GM21737 (cell line): ENCODE data around the gene SELENOI.
"Not testable (repeated sequence)": the region's sequence is repeated elsewhere in the genome, so short reads cannot be mapped to it uniquely, and the experiment has no call there.

Experiments
- ATAC-seq: cut with Tn5 transposase; IDR thresholded peaks from one replicate; pipeline ENCODE4 v1.9.1; 2021; ENCODE audit warnings: mild to moderate bottlenecking, moderate library complexity; ENCODE audit not compliant: unreplicated experiment

Gene SELENOI

GRCh38 chr2:26355038-26355995 lies 9.4 kb downstream of the SELENOI start:
- no peak for ATAC-seq

DNA sequence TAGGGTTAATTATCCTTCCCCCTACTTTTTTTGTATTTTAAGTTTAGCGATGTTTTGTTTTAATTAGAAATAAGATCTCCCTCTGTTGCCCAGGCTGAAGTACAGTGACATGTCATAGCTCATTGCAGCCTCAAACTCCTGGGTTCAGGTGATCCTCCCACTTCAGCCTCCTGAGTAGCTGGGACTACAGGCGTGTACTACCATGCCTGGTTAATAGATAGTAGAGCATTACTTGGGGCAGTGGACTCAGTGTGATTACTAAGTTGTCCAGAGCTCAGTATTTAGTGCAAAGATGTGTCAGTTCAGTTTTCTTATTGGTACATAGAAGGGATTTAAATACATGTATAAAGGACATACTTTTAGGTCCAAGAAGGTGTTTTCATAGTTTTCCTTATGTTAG lies 10.2 kb downstream of the SELENOI start:
- no peak for ATAC-seq

GRCh38 chr2:26356771-26357170 lies 10.8 kb downstream of the SELENOI start:
- ATAC-seq, result no peak

DNA sequence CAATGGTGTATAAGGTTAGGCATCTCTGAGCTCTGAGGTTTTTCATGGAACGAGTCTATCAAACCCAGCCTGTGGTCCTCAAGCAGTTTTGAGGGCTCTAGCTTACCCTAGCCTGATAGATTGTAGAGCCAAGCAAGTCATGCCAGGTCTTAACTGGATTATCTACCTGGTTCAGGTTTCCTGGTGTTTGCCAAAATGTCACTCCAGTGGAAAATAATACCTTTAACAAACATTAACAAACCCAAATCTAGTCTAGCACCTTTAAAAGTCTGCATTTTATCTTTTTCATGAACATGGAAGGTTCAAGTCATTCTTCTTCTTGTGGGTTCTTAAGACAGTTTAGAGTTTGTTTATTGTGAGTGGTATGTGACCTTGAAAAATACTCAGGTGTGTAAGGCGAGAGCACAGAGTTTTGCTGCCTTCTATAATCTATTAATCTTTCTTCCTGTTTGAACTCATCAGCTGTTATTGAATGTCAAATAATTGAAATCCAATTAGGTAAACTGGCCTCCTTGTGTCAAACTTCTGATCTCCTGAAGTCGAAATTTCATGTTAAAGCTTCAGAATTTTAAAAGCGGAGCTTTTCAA lies 14.0 kb downstream of the SELENOI start:
- no peak for ATAC-seq

- no peak for ATAC-seq
Measured at GRCh38 chr2:26363323-26363722, 17.4 kb downstream of the SELENOI start.

- no peak for ATAC-seq
Measured at GRCh38 chr2:26363958-26364357, 18.0 kb downstream of the SELENOI start.

GRCh38 chr2:26364669-26365068 lies 18.7 kb downstream of the SELENOI start:
- no peak for ATAC-seq

- no peak for ATAC-seq
Measured at GRCh38 chr2:26366957-26367356, 21.0 kb downstream of the SELENOI start.

DNA sequence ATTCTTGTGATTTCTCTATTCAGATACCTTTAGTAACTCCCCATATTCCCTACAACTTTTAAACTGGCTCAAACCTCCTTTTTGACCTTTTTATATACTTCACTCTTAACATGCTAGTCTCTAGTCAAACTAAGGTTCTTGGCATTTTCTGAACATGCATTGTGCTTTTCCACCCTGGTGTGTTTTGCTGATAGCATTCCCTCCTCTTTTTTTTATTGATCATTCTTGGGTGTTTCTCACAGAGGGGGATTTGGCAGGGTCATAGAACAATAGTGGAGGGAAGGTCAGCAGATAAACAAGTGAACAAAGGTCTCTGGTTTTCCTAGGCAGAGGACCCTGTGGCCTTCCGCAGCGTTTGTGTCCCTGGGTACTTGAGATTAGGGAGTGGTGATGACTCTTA lies 23.7 kb downstream of the SELENOI start:
- not testable (repeated sequence) for ATAC-seq

- not testable (repeated sequence) for ATAC-seq
Measured at GRCh38 chr2:26370909-26371308, 25.0 kb downstream of the SELENOI start.

DNA sequence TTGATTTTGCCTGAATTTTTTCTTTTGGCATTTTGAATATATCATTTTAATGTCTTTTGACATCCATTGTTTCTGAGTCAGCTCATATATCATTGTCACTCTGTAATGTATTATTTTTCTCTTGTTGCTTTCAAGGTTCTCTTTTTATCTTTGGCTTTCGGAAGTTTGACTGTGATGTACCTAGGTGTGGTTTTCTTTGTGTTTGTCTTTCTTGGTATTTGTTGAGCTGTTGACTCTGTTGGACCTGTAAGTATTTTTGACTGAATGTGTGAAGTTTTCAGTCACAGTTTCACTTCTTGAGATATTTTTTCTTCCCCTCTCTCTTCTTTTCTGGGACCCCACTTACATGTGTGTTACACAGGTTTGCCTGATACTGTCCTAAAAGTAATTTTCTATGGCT lies 30.9 kb downstream of the SELENOI start:
- ATAC-seq, result no peak

DNA sequence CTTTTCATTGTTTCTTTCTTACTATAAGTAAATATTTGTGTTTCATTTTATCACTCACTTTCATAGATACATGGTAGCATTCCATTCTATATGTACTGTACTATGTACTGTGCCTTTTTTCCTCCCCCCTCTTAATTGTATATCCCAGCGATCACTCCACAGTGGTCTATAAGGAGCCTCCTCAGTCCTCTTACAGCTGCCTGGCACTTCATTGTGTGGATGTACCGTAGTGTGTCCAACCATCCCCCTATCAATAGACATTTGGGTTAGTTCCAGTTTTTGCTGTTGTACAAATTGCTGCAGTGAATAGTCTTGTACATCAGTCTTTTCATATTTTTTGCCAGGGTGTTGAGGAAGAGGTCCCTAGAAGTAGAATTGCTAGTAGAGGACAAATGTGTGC lies 34.3 kb downstream of the SELENOI start:
- ATAC-seq, result no peak

GRCh38 chr2:26382564-26382963 lies 36.6 kb downstream of the SELENOI start:
- no peak for ATAC-seq

GRCh38 chr2:26384183-26384582 lies 38.2 kb downstream of the SELENOI start:
- no peak for ATAC-seq

- no peak for ATAC-seq
Measured at GRCh38 chr2:26384597-26384996, 38.7 kb downstream of the SELENOI start.

- ATAC-seq, result no peak
Measured at GRCh38 chr2:26387189-26387588, 41.2 kb downstream of the SELENOI start.

- ATAC-seq, result no peak
Measured at GRCh38 chr2:26394694-26395093, 48.8 kb downstream of the SELENOI start.

DNA sequence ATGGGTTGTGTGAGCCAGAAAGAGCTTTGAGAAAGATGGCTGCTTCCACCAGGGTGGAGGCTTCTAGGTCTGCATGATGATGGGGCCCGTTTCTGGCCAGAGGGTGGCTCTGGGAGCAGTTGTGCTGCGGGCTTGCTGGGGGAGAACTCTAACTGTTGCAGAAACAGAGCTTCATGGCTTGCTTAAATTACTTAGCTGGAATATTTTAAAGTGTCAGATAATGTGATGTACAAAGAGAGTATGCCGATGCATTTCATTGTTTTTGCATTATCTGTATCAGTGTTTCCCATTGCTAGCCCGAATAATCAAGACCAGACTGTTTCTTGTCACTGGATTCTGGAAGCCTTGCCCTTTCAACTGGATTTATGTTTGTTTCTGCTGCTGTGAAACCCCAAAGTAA lies 49.5 kb downstream of the SELENOI start:
- ATAC-seq, result no peak

- no peak for ATAC-seq
Measured at GRCh38 chr2:26396734-26397298, 50.9 kb downstream of the SELENOI start.

DNA sequence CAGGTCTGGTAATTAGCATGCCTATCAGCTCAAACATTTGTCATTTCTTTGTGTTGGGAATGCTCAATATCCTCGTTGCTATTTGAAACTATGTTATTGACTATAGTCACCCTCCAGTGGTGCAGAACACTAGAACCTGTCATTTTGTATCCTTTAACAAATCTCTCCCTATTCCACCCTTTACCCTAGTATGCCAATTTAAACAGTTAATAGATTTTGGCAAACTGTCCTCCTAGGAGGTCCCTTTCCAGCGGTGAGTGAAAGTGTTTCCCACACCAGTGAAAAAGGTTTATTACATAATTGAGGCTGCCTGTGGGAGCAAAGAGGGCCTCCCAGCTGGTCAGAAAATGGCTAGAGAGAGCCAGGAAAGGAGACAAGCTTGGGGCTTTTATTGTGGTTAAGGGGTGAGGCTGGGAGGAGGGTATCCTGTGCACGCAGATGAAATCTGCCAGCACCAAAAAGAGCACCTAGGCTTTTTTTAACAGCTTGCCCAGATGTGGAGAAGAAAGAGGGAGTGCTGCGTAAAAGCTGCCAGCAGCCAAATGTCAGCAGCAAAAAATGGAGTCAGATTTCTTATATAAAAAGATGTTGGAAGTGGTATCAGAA lies 53.9 kb downstream of the SELENOI start:
- no peak for ATAC-seq

GRCh38 chr2:26400723-26401122 lies 54.8 kb downstream of the SELENOI start:
- no peak for ATAC-seq
